Colon (tissue), 2 donors: ENCODE data around the gene DUOX1.

Source experiments
- FAIRE-seq: peaks from 2 replicates; lab custom pipeline; 2012; peaks lifted over from hg19 to GRCh38; lab: Jason Lieb, UNC
- donor health status: control.
- donor health status: control.

The DUOX1 gene

DNA sequence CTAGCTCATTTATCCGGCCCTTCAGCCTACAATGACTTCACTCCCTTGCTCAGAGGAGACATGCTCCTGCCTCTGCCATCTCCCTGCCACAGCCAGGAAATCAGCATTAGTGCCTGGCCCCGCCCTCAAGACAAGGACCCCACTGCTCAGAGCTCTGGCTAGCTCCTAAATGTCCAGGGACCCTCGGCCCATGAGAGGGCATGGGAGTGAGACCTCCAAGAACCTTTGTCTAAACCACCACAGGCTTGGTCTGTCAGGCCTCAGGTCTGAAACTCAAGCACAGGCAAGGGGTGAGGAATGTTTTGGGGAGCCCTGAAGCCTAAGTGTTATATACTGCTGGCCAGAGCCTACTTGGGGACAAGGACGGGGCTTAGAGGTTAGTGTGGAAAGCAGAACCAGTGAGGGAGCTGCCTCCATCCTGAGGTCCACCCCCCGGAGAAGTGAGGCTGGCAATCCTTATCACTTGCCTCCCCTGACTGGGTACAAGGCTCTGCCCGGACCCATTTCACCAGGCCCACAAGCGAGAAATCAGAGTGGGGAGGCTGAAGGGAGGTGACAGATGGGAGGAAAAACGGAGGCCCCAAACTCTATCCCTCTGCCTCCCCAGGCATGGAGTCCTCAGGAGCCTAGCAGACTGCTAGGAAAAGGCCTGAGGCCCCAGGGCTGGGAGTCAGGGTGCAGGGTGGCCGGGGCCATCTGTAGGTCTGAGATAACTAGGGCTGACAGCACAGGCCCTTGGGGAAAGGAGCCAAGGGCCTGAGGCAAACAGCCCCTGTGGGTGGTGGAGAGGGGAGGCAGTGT is 39.2 kb downstream of the DUOX1 start:
- no peak for FAIRE-seq

- no peak for FAIRE-seq
Measured at GRCh38 chr15:45169608-45170480, 40.0 kb downstream of the DUOX1 start.

GRCh38 chr15:45171912-45172311 is 42.1 kb downstream of the DUOX1 start:
- FAIRE-seq, result no peak

- FAIRE-seq, result no peak
Measured at GRCh38 chr15:45174069-45174468, 44.3 kb downstream of the DUOX1 start.

DNA sequence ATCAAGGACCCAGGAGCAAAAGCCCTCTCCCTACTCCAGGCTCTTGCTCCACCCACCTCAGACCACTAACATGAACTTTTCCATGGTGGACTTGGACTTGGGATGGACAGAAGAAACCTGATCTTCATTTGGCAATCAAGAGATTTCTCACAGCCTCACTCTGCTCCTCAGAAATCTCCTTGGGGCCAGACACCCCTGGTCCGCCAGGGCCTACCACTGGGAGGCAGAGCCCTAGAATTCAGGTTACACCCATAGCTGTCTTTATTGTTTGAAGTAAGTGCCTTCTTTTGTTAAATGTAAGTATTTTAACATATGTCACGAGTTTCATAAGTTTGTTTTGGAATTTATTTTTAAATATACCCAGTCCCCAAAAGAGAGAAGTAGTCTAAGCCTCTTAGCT is 44.8 kb downstream of the DUOX1 start:
- FAIRE-seq, result no peak

GRCh38 chr15:45177285-45177684 is 47.5 kb downstream of the DUOX1 start:
- FAIRE-seq, result no peak

- no peak for FAIRE-seq
Measured at GRCh38 chr15:45179221-45179985, 49.6 kb downstream of the DUOX1 start.

DNA sequence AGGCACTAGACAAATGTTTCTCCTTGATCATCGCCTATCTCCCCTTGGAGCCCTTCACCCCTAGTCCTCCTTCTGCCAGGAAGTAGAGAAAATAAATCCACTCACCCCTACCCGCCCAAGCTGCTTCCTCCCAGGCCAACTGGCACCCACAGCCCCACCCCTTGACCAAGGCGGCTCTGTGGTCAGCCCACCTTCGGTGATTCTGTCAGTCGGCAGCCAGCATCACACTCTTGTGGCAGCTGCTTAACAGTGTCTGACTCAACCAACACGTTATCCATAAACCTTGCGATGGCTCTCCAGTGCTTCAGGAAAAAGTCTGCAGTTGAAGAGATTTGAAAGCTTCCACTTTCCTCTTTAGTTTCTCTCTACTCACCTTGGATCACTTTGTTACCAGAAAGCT is 50.4 kb downstream of the DUOX1 start:
- FAIRE-seq, result no peak

DNA sequence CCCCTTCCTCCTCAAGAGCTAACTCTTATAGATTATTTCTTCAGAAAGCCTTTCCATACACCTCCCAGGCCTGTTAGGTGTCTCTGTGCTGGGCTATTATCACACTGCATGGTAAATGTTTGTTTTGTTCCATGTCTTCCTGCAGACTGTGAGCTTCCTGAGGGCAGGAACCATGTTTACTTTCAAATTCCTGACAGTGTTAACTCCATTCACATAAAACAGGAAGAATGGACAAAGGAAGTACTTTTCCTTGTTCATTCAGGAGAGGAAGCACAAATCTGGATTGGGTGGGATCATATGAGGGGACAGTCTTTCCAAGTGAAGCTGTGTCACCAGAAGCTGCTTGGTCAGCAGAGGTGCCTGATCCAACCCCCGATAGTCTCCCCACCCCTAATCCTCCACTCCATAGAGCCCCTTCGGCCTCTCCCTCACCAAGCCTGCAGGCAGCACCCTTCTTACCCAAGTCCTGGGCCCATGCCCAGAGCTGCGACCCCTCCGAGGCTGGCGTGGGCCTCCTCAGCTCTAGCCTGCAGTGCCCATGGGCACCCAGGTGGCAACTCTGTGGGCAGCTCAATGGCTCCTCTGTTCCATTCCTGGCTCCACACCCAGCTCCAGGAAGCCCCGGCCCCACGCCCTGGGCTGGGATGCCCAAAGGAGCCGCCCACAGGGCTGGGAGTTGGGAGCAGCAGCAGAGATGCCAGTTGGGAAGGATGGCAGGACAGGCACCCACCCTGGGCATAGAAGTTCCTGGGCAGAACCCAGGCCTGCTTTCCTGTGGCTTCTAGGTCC is 51.0 kb downstream of the DUOX1 start:
- no peak for FAIRE-seq

GRCh38 chr15:45181491-45182285 is 51.9 kb downstream of the DUOX1 start:
- no peak for FAIRE-seq

DNA sequence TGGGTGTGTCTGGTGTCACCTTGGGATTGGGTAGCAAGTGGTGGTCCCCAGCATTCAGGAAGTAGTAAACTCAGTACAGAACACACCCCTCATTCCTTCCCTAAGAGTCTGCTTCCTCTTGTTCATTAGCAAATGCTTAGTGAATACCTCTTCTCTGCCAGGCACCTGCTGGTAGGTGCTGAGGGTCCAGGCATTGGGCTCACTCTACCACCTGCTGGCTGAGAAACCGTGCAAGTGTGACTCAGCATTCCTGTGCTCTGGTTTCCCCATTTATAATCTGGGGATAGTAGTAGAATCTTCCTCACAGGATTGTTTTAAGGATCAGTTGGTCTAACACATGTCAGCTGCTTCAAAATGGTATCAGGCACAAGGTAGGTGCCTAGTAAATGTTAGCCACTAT is 53.2 kb downstream of the DUOX1 start:
- no peak for FAIRE-seq

DNA sequence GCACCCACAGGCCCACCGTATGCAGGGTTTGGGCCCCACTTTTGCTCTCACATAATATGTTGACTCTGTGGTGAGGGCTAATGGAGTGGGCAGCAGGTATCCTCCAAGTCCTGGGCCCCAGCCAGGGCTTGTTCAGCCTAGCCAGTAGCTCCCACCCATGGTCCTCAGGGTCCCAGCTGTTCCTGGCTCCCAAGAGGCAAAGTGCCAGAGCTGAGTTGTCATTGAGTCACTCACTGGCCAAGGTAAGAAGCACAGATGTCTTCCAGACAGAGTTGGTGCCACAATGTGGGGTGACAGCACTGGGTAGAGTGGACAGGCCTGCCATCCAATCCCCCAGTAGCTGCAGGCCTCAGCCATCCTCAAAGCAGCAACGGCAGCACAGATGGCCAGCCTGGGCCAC is 53.7 kb downstream of the DUOX1 start:
- no peak for FAIRE-seq

DNA sequence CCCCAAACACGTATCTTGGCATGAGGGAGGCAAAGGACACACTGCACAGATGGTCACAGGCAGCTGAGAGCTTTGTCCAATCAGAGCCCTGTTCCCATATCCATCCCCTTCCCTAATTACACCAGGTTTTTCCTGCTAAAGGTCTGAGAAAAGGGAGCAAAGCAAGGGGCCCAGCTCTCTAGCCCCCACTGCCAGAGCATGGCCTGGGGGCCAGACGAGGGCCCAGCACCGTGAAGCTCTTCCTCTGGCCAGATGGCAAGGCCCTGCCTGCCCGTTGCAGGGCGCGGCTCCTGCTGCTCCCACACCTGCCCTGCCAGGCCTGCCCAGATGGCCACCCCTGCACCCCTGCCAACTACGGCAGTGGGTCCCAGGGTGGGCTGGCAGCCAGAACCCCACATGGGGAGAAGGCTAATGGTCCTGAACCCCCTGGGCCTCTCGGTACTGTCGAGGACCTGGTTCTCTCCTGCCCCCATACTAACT is 54.8 kb downstream of the DUOX1 start:
- no peak for FAIRE-seq

DNA sequence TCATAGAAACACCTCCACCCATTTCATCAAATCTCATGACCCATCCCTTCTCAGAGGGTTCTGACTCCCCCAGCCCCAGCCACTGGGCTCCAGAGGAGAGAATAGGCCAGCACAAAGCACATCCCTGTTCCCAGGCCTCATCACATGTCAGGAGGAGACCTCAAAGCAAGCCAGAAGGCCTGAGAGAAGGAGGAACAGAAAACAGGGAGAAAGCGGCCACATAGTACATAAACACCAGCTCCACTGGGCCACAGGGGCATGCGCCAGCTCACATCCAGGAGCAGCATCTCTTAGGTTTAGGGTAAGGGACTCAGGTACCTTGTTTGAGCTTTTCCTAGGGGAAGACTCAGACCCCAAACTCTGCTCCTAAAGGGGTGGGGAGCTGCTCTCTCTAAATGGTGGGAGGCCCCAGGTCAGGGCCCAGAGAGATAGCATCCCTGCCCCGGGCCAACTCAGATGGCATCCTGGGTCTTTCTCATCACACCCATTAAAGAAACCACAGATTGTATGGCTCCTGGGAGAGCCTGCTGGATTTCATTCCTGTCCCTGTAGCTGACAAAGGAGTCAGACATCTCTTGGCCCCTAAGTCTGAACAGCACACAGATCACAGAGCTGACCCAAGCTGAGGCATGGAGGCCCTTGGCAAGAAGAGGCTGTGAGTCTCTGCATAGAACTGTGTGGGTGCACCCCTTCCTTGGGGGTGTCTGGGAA is 55.4 kb downstream of the DUOX1 start:
- FAIRE-seq, result no peak

DNA sequence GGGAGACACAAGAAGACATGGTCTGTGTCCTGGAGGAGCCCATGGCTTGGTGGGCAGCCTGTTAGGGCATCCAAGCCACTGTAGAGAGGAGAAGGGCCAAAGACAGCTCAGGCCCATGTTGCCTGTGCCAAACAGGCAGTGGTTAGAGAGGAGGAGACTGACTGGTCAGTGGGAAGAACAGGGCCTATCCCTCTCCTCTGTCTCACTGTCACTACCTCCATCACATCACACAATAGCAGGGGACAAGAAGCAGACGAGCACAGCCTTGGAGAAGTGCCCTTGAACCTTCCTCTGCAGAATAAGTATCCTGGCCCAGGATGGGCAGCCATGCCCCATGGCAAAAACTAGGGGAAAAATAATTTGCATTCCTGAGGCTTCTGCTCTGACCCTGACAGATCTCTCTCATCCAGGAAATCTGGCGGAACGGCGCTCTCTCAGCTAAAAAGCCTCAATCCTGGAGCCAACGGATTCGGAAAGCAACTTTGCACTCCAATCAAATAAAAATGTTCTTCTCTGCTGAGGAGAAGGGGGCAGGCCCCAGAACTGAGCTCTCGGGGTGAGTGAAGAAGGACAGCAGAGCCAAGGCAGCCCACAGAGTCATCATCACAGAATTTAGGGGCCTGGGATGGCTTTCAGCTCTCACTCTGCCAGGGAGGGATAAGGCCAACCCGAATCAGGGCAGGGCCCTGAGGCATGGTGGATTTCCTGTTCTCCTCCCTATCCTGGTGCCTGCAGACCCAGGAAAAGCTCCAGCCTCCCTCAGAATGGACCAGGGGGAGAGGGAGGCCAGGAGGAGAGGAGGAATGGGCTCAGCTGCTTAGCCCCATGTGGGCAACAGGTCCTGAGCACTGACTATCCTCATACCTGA is 56.3 kb downstream of the DUOX1 start:
- no peak for FAIRE-seq

DNA sequence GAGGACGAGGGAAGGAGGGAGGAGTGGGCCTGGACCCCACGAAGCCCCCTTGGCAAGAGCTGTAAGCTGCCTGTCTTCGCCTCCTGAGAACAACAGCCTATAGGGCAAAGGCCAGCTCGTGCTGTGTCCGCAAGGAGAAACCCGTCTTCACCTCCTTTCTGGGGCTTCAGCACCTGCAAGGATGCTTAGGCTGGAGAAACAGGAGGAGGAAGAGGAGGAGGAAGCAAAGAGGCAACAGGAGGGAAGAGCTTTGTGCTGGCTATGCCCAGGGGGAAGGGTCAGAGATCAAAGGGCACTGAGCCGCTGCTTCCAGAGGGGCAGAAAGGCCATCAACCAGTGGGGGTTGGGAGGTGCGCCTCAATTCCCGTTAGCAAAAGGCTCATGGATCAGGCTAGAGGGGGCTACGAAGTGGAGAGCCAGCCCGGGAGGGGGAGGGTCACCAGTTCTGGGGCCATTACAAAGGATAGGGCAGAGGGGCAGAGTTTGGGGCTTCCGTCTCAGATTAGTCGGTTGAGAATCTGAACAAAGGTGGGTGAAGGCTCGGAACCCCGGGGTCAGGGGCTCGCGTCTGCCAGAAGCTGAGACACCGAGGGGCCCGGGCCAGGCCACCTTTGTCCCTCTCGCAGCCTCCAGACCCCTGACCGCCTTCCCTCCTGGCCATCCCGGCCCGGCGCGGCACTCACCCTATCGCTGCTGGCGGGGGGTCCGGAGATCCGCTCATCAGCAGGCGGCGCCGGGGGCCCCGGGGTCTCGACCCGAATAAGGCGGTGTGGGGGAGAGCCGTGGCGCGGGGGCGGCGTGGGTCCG is 57.2 kb downstream of the DUOX1 start:
- FAIRE-seq, result no peak

DNA sequence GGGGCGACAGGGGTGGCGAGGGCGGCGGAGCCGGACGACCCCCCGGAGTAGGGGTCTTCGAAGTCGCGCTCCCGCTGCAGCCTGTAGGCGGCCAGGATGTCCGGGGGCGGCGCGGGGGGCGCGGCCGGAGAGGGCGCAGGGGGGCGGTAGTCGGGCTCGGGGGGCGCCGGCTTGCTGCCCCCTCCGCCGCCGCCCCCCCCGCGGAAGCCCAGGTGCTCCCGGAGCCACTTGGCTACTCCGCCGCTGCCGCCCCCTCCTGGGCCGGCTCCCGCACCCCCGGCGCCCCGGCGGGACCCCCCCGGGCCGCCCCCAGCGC is 57.7 kb downstream of the DUOX1 start:
- no peak for FAIRE-seq
